NCI-H82 treated with DMSO at 0.1 percent for 48 hours (cell line): ENCODE data around the gene SIM2.
"Not testable (repeated sequence)": the region's sequence is repeated elsewhere in the genome, so short reads cannot be mapped to it uniquely, and the experiment has no call there.

Experiments used
- DNase-seq: peaks from one replicate; lab custom pipeline; 2025; ENCODE audit not compliant: unreplicated experiment; lab: John Stamatoyannopoulos, UW

The SIM2 gene

GRCh38 chr21:36698981-36699545 lies at the start of gene SIM2:
Gene SIM2, plus strand, starts transcription at chr21:36699115. Its CDS starts 632 bp downstream, at chr21:36699747.
- no peak for DNase-seq

DNA sequence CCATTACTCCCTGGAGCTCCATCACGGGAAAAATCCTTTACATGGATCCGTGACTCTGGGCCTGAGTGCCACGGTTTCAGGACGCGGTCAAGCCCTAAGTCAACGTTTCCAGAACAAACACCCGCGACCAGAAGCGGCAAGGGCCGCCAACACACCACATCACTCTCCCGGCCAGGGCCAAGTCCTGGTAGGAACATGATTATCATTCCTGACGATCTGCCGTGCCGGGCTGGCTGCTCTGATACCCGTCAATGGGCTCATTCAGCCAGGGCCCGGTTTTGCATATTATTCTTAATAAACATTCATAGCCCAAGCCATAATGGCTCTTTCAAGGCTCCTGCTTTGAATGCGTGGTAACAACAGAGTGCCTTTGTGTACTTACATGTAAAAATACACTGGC lies 44.6 kb upstream of the SIM2 start:
- no peak for DNase-seq

DNA sequence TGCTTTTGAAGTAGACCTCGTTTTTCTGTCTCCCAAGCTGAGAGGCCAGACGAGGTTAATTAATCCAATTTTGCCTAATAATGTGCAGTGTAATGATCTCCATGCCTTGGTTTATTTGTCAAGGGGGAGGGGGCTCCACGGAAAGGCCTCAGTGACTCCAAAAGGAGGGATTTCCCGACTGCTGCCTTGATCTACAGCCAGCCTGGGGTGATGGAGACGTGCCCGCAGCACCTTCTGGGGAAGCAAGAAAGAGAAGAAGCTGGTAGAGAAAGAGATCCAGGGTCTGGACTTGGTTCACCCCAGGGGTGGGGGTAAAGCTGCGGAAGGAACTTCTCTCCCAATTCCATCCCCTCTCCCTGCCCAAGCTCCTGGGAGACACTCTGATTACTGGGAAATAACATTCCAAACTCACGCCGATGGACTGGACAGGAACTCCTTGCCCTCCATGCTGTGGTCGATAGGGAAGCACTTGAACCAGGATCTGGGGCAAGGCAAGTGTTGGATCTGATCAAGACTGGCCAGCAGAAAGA lies 44.1 kb upstream of the SIM2 start:
- DNase-seq = peak; percentile 4

DNA sequence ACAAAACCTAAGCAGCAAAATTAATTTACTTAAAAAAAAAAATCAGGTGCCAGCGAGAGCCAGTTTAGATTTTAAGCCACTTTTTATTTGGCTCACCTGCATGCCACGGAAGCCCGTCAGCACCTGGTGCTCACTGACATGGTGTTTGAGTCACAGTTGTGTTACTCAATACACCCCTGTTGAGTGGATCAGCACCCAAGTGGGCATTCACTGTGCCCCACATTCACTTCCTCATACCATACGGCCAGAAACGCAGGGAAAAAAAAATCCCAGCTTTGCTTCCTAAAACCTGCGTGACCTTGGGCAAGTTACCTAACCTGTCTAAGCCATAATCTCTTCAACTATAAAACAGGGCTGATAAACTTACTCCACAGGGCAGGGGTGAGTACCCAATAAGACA lies 42.8 kb upstream of the SIM2 start:
- DNase-seq = no peak

- DNase-seq = not testable (repeated sequence)
Observed at GRCh38 chr21:36657290-36657689, 41.6 kb upstream of the SIM2 start.

DNA sequence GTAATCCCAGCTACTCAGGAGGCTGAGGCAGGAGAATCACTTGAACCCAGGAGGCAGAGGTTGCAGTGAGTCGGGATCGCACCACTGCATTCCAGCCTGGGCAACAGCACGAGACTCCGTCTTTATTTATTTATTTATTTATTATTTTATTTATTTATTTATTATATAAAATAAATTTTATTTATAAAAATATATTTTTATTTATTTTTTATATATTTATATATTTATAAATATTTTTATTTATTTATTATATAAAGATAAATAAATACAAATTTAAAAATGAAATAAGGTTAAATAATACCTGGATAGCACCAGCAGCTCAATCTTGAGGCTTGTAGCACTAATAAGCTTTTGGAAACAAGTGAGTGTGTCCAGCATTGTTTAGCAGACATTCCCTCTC lies 40.9 kb upstream of the SIM2 start:
- DNase-seq = no peak

- DNase-seq = no peak
Observed at GRCh38 chr21:36658926-36659325, 40.0 kb upstream of the SIM2 start.

- DNase-seq = no peak
Observed at GRCh38 chr21:36661511-36662309, 37.2 kb upstream of the SIM2 start.

DNA sequence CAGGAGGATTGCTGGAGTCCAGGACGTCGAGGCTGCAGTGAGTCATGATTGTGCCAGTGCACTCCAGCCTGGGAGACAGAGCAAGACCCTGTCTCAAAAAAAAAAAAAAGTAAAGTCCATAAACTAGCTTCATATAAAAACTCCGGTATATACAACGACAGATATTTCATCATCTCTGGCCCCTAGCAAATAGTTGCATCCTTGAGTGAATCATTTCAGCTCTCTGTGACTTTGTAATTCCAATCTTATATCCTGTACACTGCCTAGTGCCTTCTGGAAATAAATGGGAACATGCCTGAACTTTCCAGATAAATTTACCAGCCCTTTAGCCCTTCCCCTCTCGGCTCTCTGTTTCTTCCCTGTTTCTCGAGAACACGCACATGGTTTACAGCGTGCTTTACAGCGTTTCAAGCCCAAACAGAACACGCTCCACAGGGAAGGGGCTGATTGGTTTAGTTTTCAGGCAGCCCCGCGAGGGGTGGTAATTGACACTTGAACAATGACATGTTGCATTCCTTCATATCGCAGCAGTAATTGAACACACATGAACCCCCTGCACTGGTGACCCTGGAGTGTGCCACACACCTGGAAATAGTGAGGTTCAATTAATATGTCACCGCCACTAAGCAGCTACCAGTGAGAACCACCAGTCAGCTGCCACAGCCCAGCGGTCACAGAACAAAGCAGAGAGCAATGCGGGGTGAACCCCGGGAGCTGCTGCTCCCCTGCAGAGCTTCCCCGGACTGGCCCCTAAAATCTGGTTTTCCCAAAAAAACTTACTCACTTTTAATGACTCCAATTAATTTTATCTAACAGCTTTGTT lies 35.7 kb upstream of the SIM2 start:
- DNase-seq = no peak

GRCh38 chr21:36664662-36664990 lies 34.3 kb upstream of the SIM2 start:
- DNase-seq = no peak

DNA sequence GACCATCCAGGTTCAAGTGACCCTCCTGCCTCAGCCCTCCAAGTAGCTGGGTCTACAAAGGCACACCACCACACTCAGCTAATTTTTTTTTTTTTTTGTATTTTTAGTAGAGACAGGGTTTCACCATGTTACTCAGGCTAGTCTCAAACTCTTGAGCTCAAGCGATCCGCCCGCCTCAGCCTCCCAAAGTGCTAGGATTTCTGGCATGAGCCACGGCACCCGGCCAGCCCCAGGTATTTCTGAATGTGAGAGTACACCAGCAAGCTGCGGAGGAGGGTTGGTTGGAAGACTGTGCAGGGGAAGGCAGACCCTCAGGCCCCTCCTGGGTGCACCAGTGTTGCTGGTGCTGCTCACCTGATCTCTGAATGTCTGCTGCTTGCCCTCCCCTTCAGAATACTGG lies 33.1 kb upstream of the SIM2 start:
- DNase-seq = no peak

GRCh38 chr21:36668713-36669112 lies 30.2 kb upstream of the SIM2 start:
- no peak for DNase-seq

DNA sequence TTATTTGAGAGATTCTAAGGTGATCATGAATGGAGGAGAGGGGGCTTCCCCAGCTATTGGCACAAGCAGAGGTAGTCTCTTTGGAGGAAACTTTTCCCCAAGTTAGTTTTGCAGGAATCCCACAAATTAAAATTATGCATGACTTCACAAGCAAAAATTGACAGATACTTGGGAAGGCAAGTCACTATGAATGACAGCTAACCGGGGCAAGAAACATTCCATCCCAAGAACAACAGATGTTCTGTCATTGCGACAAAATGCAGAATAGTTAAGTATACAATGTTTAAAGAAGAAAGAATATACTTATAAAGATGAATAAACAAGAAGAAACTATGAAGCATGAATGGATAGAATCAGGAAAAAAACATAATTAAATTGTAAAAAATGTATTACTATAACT lies 27.1 kb upstream of the SIM2 start:
- DNase-seq = no peak

- DNase-seq = not testable (repeated sequence)
Observed at GRCh38 chr21:36672296-36672695, 26.6 kb upstream of the SIM2 start.

DNA sequence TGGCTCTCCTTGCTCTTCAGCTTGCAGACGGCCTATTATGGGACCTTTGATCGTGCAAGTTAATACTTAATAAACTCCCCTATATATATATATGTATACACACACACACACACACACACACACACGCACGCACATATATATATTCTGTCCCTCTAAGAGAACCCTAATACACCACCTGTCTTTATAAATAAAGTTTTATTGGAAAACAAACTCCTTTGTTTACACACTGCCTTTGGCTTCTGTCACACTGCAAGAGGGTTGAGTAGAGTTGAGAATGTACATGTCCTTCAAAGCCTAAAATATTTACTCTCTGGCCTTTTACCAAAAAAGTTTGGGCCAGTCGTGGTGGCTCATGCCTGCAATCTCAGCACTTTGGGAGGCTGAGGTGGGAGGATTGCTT lies 26.2 kb upstream of the SIM2 start:
- no peak for DNase-seq

- no peak for DNase-seq
Observed at GRCh38 chr21:36676039-36676950, 22.6 kb upstream of the SIM2 start.

GRCh38 chr21:36677443-36677842 lies 21.5 kb upstream of the SIM2 start:
- DNase-seq = no peak

- no peak for DNase-seq
Observed at GRCh38 chr21:36678538-36678937, 20.4 kb upstream of the SIM2 start.

- DNase-seq = no peak
Observed at GRCh38 chr21:36681117-36681631, 17.7 kb upstream of the SIM2 start.

DNA sequence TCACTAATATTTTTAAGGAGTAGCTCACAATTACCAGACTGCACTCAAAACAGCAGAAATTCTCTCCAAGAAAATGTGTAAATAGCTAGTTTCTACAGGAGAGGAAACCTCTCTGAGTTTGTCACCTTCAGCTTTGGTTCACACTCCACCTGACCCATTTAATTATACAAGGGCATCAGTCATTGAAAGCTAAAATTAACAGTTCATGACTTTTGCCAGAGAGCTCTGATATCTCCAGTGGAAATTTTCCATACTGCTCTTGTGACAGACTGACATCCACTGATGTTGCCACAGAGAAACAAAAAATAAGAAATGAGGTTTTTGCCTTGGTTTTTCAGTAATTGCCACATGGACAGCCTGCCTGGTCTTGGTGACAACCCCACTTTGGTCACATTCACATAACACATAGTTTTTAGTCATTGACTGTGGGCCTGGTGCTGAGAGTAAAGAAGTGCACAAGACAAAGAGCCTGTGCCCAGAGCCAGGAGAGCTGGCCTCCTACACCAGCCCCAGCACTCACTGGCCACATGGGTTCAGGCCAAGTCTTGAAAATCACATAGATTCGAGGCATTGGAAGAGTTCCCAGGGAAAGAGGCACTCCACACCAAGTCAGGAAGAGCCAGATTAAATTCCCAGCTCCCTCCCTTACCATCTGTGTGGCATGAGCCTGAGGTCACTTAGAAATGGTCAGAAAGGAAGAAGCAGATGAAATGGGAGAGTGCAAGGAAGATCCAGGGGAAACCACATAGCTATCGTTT lies 13.8 kb upstream of the SIM2 start:
- no peak for DNase-seq
